ENCODE measurements around the gene ZNF813.
"Not testable (repeated sequence)": the region's sequence is repeated elsewhere in the genome, so short reads cannot be mapped to it uniquely, and the experiment has no call there.

DNA sequence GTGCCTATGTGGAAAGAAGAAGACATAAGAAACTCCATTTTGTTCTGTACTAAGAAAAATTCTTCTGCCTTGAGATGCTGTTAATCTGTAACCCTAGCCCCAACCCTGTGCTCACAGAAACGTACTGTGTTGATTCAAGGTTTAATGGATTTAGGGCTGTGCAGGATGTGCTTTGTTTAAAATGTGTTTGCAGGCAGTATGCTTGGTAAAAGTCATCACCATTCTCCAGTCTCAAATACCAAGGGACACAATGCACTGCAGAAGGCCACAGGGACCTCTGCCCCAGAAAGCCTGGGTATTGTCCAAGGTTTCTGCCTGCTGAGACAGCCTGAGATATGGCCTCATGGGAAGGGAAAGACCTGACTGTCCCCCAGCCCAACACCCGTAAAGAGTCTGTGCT lies 23.7 kb upstream of the ZNF813 start:
- TF ChIP-seq CTCF (IDR thresholded peaks at IDR 0.05); FOXJ3 (CRISPR knock-in tag; IDR thresholded peaks at IDR 0.05): not testable (repeated sequence)
